DOHH2 (cell line): ENCODE measurements around the gene JAK1.
A peak's percentile ranks its signal among the peaks of the same experiment; 100 is the strongest.

Experiments used
- H3F3A ChIP-seq: fragments of 200-600 bp; sonication (generic), shearing (Covaris generic); 2 replicates; pipeline ENCODE4 v1.6.0; 2016; ENCODE audit warnings: antibody characterized with exemption, mild to moderate bottlenecking; ENCODE audit not compliant: control insufficient read depth, insufficient read depth
- H3K27ac ChIP-seq: fragments of 200-600 bp; sonication (generic); 2 replicates; pipeline ENCODE4 v1.5.1; 2014; ENCODE audit warnings: low read depth, mild to moderate bottlenecking, low read length, moderate library complexity
- H3K27me3 ChIP-seq: fragments of 200-600 bp; sonication (generic); 2 replicates; pipeline ENCODE4 v1.6.1; 2014; ENCODE audit warnings: mild to moderate bottlenecking, low read length, mixed read lengths; ENCODE audit not compliant: control insufficient read depth
- H3K36me3 ChIP-seq: fragments of 200-600 bp; sonication (generic); 2 replicates; pipeline ENCODE4 v1.6.1; 2014; ENCODE audit warnings: mild to moderate bottlenecking, low read length, moderate library complexity, mixed read lengths; ENCODE audit not compliant: control insufficient read depth
- H3K4me1 ChIP-seq: fragments of 200-600 bp; sonication (generic); 2 replicates; pipeline ENCODE4 v1.6.1; 2014; ENCODE audit warnings: mild to moderate bottlenecking, low read length, mixed read lengths; ENCODE audit not compliant: control insufficient read depth
- H3K4me2 ChIP-seq: fragments of 200-600 bp; sonication (generic); 2 replicates; pipeline ENCODE4 v1.6.0; 2014; ENCODE audit warnings: mild to moderate bottlenecking, low read length, moderate library complexity
- H3K4me3 ChIP-seq: fragments of 200-600 bp; sonication (generic); 2 replicates; pipeline ENCODE4 v1.5.1; 2014; ENCODE audit warnings: mild to moderate bottlenecking, low read length, mixed read lengths
- H3K79me2 ChIP-seq: fragments of 200-600 bp; sonication (generic); 2 replicates; pipeline ENCODE4 v1.6.1; 2014; ENCODE audit warnings: mild to moderate bottlenecking, low read length, mixed read lengths; ENCODE audit not compliant: control insufficient read depth
- H3K9me2 ChIP-seq: fragments of 200-600 bp; sonication (generic); replicated peaks from 2 replicates; pipeline ENCODE4 v1.6.1; 2014; ENCODE audit warnings: mild to moderate bottlenecking, low read length, mixed read lengths; ENCODE audit not compliant: control insufficient read depth
- H3K9me3 ChIP-seq: fragments of 200-600 bp; sonication (generic); 2 replicates; pipeline ENCODE4 v1.6.1; 2014; ENCODE audit warnings: antibody characterized with exemption, low read length, mixed read lengths; ENCODE audit not compliant: control insufficient read depth, insufficient read depth
- H4K20me1 ChIP-seq: fragments of 200-600 bp; sonication (generic); 2 replicates; pipeline ENCODE4 v1.6.0; 2014; ENCODE audit warnings: low read depth, mild to moderate bottlenecking, antibody characterized with exemption, low read length, moderate library complexity; ENCODE audit not compliant: control insufficient read depth, insufficient read depth
- EZH2phosphoT487 ChIP-seq: fragments of 200-600 bp; sonication (generic); IDR thresholded peaks from 2 replicates; pipeline ENCODE4 v1.6.1; 2017; ENCODE audit warnings: borderline replicate concordance, mild to moderate bottlenecking, antibody characterized with exemption, low read length, moderate library complexity, mixed read lengths
- TF ChIP-seq, protein P1 (sequence below): fragments of 200-600 bp; sonication (generic); IDR thresholded peaks from one replicate; pipeline ENCODE4 v1.5.1; 2014; ENCODE audit warnings: antibody characterized with exemption, mild to moderate bottlenecking, low read depth, low read length; ENCODE audit not compliant: poor library complexity, severe bottlenecking

JAK1 gene

DNA sequence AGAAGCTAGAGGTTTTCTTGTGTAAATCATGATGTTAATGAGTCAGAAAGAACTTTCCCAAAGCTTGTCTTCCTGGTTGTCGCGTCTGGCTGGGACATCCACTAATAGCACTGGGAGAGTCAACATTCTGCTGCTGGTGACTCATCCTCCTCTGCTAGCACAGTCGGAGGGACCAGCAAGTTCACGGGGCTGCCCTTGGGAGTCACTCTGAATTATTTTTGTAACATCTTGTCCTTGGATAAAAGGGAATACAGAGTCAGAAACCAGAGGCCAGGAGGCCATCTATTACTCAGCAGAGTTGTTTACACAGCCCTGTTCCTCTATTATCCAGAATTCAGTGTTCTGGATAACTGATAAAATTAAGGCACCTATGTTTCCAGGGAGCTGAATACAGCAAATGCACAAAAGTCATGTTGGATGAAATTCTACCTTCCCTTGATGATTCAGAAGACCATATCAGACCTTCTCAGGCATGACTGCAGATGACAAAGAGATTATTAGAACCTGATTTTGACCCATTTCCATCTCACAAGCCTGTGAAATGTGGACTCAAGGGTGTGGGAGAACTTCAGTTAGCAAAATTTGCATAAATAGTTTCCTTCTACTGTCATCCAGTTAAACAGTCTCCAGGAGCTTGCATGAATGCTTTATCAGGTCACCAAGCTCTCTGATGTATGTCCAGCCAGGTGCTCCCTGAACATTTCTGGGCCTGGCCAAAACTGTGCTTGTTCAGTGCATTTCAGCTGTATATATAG lies 68.1 kb downstream of the JAK1 start:
- peaks cover 90% of the 10 kb centered on the region for H3K79me2 ChIP-seq

DNA sequence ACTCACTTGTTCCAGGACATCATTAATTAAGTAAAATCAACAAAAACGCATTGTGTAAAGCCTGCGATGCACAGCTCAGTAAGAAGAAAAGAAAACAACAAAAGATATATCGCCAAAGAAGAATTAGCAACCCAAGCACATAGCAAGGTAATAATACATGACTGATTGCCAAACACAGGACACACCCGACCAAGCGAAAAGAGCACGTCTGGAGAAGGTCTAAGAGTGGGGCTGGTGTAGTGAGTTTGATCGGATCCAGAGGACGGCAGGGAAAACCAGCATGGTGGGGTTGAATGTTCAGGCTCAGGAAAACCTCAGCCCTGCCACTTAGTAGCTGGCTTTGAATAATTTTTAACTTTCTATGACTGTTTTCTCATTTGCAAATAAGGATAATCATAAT lies 69.8 kb downstream of the JAK1 start:
- H3K36me3 ChIP-seq: no peaks in the 10 kb centered on the region
- H3F3A ChIP-seq: no peaks in the 10 kb centered on the region
- no peak overlapping the region for H3K27ac ChIP-seq
- H3K4me1 ChIP-seq: peaks cover 60% of the 10 kb centered on the region
- H4K20me1 ChIP-seq: peaks cover 12% of the 10 kb centered on the region; the same call in 1 of the 2 replicates
- H3K4me3 ChIP-seq: no peak overlapping the region
- no peaks in the 10 kb centered on the region for H3K9me3 ChIP-seq
- H3K4me2 ChIP-seq: no peak overlapping the region
- H3K27me3 ChIP-seq: no peaks in the 10 kb centered on the region
- no peak for TF ChIP-seq EZH2phosphoT487
- H3K9me2 ChIP-seq: no peaks in the 10 kb centered on the region
- H3K79me2 ChIP-seq: peaks cover 95% of the 10 kb centered on the region

More for the DNA sequence above, 68.1 kb downstream of the JAK1 start:
- H3K27me3 ChIP-seq: no peaks in the 10 kb centered on the region
- peak overlapping the region; percentile 59 for H3K27ac ChIP-seq
- H3K36me3 ChIP-seq: no peaks in the 10 kb centered on the region
- peaks cover 58% of the 10 kb centered on the region for H3K4me1 ChIP-seq
- no peaks in the 10 kb centered on the region for H3K9me3 ChIP-seq
- H3F3A ChIP-seq: no peaks in the 10 kb centered on the region
- TF ChIP-seq, protein P1, sequence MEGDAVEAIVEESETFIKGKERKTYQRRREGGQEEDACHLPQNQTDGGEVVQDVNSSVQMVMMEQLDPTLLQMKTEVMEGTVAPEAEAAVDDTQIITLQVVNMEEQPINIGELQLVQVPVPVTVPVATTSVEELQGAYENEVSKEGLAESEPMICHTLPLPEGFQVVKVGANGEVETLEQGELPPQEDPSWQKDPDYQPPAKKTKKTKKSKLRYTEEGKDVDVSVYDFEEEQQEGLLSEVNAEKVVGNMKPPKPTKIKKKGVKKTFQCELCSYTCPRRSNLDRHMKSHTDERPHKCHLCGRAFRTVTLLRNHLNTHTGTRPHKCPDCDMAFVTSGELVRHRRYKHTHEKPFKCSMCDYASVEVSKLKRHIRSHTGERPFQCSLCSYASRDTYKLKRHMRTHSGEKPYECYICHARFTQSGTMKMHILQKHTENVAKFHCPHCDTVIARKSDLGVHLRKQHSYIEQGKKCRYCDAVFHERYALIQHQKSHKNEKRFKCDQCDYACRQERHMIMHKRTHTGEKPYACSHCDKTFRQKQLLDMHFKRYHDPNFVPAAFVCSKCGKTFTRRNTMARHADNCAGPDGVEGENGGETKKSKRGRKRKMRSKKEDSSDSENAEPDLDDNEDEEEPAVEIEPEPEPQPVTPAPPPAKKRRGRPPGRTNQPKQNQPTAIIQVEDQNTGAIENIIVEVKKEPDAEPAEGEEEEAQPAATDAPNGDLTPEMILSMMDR: no peak
- peaks cover 6% of the 10 kb centered on the region; the same call in 1 of the 2 replicates for H4K20me1 ChIP-seq
- H3K4me3 ChIP-seq: peak overlapping the region; percentile 48
- H3K4me2 ChIP-seq: peak overlapping the region; percentile 63
- no peaks in the 10 kb centered on the region for H3K9me2 ChIP-seq

DNA sequence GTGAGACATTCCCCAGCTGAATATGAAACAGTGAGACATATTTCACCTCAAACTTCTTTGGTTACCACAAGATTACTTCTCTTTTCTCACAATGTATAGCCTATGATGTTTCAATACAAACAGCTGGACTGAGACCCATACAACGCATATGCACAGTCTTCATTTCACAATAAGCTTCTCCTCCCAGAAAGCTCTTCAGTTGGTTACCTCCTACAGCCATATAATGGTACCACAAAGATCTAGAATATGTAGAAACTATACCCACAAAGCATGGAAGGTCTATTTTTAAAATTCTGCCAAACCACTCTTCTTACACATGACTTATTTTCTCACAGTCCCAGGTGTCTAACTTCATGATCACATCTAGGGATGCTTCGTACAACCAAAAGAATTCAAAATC lies 70.8 kb downstream of the JAK1 start:
- peaks cover 97% of the 10 kb centered on the region for H3K79me2 ChIP-seq
- no peaks in the 10 kb centered on the region for H3K36me3 ChIP-seq
- H3K4me3 ChIP-seq: no peak overlapping the region
- peak overlapping the region; percentile 4; the same call in 1 of the 2 replicates for H3K4me2 ChIP-seq
- no peak overlapping the region for H3K27ac ChIP-seq
- no peaks in the 10 kb centered on the region for H3K27me3 ChIP-seq
- TF ChIP-seq, protein P1: no peak
- TF ChIP-seq EZH2phosphoT487: no peak
- peaks cover 15% of the 10 kb centered on the region; the same call in 1 of the 2 replicates for H4K20me1 ChIP-seq
- peaks cover 66% of the 10 kb centered on the region for H3K4me1 ChIP-seq
- H3K9me3 ChIP-seq: no peaks in the 10 kb centered on the region
- no peaks in the 10 kb centered on the region for H3K9me2 ChIP-seq
- no peaks in the 10 kb centered on the region for H3F3A ChIP-seq

DNA sequence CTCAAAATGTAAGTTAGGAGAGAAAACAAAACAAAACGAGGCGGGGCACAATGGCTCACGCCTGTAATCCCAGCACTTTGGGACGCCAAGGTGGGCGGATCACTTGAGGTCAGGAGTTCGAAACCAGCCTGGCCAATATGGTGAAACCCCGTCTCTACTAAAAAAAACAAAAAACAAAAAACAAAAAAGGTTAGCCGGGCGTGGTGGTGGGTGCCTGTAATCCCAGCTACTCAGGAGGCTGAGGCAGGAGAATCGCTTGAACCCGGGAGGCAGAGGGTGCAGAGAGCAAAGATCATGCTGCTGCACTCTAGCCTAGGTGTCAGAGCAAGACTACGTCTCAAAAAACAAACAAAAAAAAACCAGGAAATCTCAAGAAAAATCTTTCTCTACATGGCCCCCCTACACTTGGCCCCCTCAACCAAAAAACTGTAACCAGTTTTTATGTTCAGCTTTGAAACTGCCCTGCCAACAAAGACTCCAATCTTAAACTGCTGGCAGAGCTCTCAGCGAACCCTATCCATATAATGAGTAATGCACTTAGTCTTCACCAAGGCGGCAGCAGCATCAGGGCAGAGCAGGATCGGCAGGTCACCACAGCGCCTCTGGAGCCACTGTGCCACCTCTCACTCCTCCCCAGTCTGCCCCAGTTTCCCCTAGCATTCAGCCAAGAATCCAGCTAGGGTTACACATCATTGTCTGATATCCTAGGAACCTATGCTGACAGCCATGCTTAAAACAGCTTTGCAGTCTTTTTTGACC lies 71.7 kb downstream of the JAK1 start:
- Histone ChIP-seq H3K4me1 (peaks cover 66% of the 10 kb centered on the region), H3K79me2 (peaks cover 97% of the 10 kb centered on the region), H3K4me3 (no peak overlapping the region), H3K9me2 (no peaks in the 10 kb centered on the region), H3K9me3 (no peaks in the 10 kb centered on the region), H3K4me2 (no peak overlapping the region), H4K20me1 (peaks cover 15% of the 10 kb centered on the region; the same call in 1 of the 2 replicates), H3F3A (no peaks in the 10 kb centered on the region), H3K27me3 (no peaks in the 10 kb centered on the region), H3K36me3 (no peaks in the 10 kb centered on the region), H3K27ac (no peak overlapping the region)
- TF ChIP-seq EZH2phosphoT487: no peak
- TF ChIP-seq, protein P1: no peak
